Parathyroid adenoma (tissue), 2 donors: ENCODE data around the gene RHBDD2.
"Not testable (repeated sequence)": the region's sequence is repeated elsewhere in the genome, so short reads cannot be mapped to it uniquely, and the experiment has no call there.

ENCODE experiments used
- H2AFZ ChIP-seq: fragments of 300-600 bp; sonication (generic); one replicate; pipeline ENCODE4 v1.7.0; 2017; ENCODE audit warnings: antibody characterized with exemption, mild to moderate bottlenecking
- H3K27ac ChIP-seq: fragments of 300-600 bp; sonication (generic); one replicate; pipeline ENCODE4 v1.7.0; 2017
- H3K27me3 ChIP-seq: fragments of 300-600 bp; sonication (generic); one replicate; pipeline ENCODE4 v1.7.0; 2017; ENCODE audit warnings: low read length; ENCODE audit not compliant: control insufficient read depth, insufficient read depth
- H3K36me3 ChIP-seq: fragments of 300-600 bp; sonication (generic); one replicate; pipeline ENCODE4 v1.7.0; 2017; ENCODE audit warnings: low read length; ENCODE audit not compliant: control insufficient read depth, insufficient read depth
- H3K4me1 ChIP-seq: fragments of 300-600 bp; sonication (generic); one replicate; pipeline ENCODE4 v1.7.0; 2017; ENCODE audit warnings: control low read depth
- H3K4me2 ChIP-seq: fragments of 300-600 bp; sonication (generic); one replicate; pipeline ENCODE4 v1.7.0; 2017; ENCODE audit warnings: low read length
- H3K4me3 ChIP-seq: fragments of 300-600 bp; sonication (generic); one replicate; pipeline ENCODE4 v1.7.0; 2017; ENCODE audit warnings: low read depth, low read length
- H3K79me2 ChIP-seq: fragments of 300-600 bp; sonication (generic); one replicate; pipeline ENCODE4 v1.7.0; 2017; ENCODE audit warnings: control low read depth
- H3K9ac ChIP-seq: fragments of 300-600 bp; sonication (generic); one replicate; pipeline ENCODE4 v1.7.0; 2017; ENCODE audit warnings: mild to moderate bottlenecking
- H3K9me3 ChIP-seq: fragments of 300-600 bp; sonication (generic); one replicate; pipeline ENCODE4 v1.7.0; 2017; ENCODE audit warnings: low read length; ENCODE audit not compliant: control insufficient read depth
- TF ChIP-seq, protein P1 (sequence below): fragments of 300-600 bp; sonication (generic); IDR thresholded peaks from one replicate; pipeline ENCODE4 v1.7.0; 2017; ENCODE audit warnings: antibody characterized with exemption, mild to moderate bottlenecking
- donor health status: primary hyperparathyroidism.

The RHBDD2 gene

DNA sequence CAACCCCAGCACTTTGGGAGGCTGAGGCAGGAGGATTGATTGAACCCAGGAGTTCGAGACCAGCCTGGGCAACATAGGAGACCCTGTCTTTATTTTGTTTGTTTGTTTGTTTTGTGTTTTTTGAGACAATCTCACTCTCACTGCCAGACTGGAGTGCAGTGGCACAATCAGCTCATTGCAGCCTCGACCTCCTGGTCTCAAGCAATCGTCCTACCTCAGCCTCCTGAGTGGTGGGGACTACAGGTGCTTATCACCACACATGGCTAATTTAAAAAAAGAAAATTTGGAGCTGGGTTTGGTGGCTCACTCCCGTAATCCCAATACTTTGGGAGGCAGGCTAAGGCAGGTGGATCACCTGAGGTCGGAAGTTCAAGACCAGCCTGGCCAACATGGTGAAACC is 34.7 kb upstream of the RHBDD2 start:
- Histone ChIP-seq H3K4me3 (no peak overlapping the region), H3K4me2 (no peak overlapping the region), H3K27ac (no peak overlapping the region), H3K27me3 (no peaks in the 10 kb centered on the region), H3K79me2 (no peaks in the 10 kb centered on the region), H3K9ac (no peak overlapping the region), H3K4me1 (no peaks in the 10 kb centered on the region), H2AFZ (no peak overlapping the region), H3K36me3 (no peaks in the 10 kb centered on the region), H3K9me3 (no peaks in the 10 kb centered on the region)
- TF ChIP-seq, protein P1, sequence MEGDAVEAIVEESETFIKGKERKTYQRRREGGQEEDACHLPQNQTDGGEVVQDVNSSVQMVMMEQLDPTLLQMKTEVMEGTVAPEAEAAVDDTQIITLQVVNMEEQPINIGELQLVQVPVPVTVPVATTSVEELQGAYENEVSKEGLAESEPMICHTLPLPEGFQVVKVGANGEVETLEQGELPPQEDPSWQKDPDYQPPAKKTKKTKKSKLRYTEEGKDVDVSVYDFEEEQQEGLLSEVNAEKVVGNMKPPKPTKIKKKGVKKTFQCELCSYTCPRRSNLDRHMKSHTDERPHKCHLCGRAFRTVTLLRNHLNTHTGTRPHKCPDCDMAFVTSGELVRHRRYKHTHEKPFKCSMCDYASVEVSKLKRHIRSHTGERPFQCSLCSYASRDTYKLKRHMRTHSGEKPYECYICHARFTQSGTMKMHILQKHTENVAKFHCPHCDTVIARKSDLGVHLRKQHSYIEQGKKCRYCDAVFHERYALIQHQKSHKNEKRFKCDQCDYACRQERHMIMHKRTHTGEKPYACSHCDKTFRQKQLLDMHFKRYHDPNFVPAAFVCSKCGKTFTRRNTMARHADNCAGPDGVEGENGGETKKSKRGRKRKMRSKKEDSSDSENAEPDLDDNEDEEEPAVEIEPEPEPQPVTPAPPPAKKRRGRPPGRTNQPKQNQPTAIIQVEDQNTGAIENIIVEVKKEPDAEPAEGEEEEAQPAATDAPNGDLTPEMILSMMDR, result no peak

DNA sequence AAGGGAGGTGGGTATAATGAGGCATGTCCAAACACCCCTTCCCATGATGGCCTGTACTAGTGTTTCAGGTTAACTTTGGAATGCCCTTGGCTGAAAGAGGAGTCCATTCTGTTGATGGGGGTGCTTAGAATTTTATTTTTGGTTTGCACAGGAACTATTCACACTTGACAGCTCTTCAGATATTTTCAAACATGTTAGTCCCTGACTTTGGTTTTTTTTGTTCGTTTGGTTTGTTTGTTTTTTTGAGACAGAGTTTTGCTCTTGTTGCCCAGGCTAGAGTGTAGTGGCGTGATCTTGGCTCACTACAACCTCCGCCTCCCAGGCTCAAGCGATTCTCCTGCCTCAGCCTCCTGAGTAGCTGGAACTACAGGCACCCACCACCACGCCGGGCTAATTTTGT is 33.7 kb upstream of the RHBDD2 start:
- not testable (repeated sequence) for H3K4me1 ChIP-seq, H3K9me3 ChIP-seq, H3K79me2 ChIP-seq, H3K27me3 ChIP-seq, H3K36me3 ChIP-seq, H3K4me2 ChIP-seq, H3K4me3 ChIP-seq, H3K9ac ChIP-seq
- Histone ChIP-seq H2AFZ (peak overlapping the region; percentile 25), H3K27ac (peak overlapping the region; percentile 47)

DNA sequence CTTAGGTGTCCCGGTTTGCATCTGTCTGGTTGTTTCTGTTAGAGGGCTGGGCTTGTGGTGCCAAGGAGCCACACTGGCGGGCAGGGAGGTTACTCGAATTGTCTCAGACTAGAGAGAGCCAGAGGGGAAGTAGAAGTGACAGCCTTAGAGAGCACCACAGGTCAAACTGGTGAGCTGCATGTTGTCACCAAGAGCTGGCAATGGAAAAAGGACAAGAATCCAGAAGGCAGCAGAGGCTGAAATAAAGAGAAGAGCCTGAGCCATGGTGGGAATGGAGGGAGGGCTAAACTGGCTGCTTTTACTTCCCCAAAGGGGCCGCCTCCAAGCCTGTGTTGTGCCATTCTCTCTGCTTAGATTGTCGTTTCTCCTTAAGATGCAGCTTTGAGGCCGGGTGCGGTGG is 31.1 kb upstream of the RHBDD2 start:
- H3K9me3 ChIP-seq, result no peaks in the 10 kb centered on the region
- TF ChIP-seq, protein P1, result no peak
- no peak overlapping the region for H3K4me3 ChIP-seq
- H3K27me3 ChIP-seq, result no peaks in the 10 kb centered on the region
- no peak overlapping the region for H2AFZ ChIP-seq
- no peaks in the 10 kb centered on the region for H3K79me2 ChIP-seq
- no peak overlapping the region for H3K9ac ChIP-seq
- no peak overlapping the region for H3K27ac ChIP-seq
- no peaks in the 10 kb centered on the region for H3K36me3 ChIP-seq
- H3K4me2 ChIP-seq, result no peak overlapping the region
- no peaks in the 10 kb centered on the region for H3K4me1 ChIP-seq

DNA sequence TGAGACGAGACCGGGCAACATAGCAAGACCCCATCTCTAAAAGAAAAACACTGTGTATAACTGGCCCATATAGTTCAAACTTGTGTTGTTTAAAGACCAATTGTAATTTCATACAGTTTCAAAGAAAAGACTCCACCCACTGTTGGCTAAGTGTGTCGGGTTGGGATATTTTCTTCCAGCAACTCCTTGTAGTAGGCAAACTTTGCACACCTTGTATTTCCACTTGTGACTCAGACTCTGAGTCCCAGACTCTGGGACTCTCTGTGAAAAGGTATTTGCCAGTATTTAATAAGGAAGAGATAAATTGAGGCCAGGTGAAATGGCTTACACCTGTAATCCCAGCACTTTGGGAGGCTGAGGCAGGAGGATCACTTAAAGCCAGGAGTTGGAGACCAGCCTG is 29.3 kb upstream of the RHBDD2 start:
- Histone ChIP-seq H3K36me3 (no peaks in the 10 kb centered on the region), H3K27ac (no peak overlapping the region), H3K4me2 (no peak overlapping the region), H3K4me3 (no peak overlapping the region), H3K27me3 (no peaks in the 10 kb centered on the region), H3K4me1 (no peaks in the 10 kb centered on the region), H3K9me3 (no peaks in the 10 kb centered on the region), H2AFZ (no peak overlapping the region), H3K9ac (no peak overlapping the region), H3K79me2 (no peaks in the 10 kb centered on the region)
- TF ChIP-seq, protein P1, result no peak

DNA sequence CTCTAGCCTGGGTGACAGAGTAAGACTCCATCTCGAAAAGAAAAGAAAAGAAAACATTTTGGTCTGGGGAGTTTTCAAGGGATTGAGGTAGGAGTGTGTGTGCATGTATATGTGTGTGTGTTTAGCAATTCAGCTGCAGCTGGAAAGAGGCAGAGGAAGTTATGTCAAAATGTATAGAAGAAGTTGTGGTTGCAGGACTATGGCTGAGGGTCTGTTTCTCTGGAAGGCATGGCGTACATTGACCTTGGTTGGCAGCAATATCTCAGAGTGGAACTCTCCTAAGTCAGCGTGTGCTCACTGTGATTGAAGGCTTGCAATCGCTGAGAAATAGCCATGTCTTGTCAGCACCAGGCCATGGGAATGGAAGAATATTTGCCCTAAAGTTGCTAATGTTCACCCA is 28.6 kb upstream of the RHBDD2 start:
- Histone ChIP-seq H3K4me3 (no peak overlapping the region), H3K4me2 (no peak overlapping the region), H3K27ac (no peak overlapping the region), H3K9ac (no peak overlapping the region), H3K79me2 (no peaks in the 10 kb centered on the region), H3K9me3 (no peaks in the 10 kb centered on the region), H3K36me3 (no peaks in the 10 kb centered on the region), H3K4me1 (no peaks in the 10 kb centered on the region), H3K27me3 (no peaks in the 10 kb centered on the region), H2AFZ (no peak overlapping the region)
- TF ChIP-seq, protein P1, result no peak
